HepG2 (cell line): Measurements from ENCODE around the gene CD37. TPM values are rescaled to one million over a fixed set of nuclear protein-coding genes. Genes with fewer than 3 reads are reported as not detected.

Source experiments
- ATAC-seq: fragments of 200-7000 bp; cut with Tn5 transposase; 3 replicates; pipeline ENCODE4 v1.9.1; 2020; ENCODE audit warnings: mild to moderate bottlenecking, moderate library complexity
- BruUV-seq: library from RNA; stranded (reverse); fragments of 400-500 nt; replicated peaks from 2 replicates; lab custom pipeline; 2021; lab: Mats Ljungman, UMichigan
- CTCF ChIA-PET: fragments of 300-600 bp; formaldehyde crosslinking; extraction: SDS; loops from one replicate; lab custom pipeline; 2021; ENCODE audit warnings: low total read pairs, inconsistent platforms, low intra/inter-chr PET ratio; lab: Yijun Ruan, JAX
- POLR2A ChIA-PET: fragments of 350-600 bp; sonication (Branson Sonifier 250); formaldehyde crosslinking; loops from one replicate; lab custom pipeline; 2020; ENCODE audit warnings: antibody characterized with exemption, inconsistent platforms; lab: Yijun Ruan, JAX
- DNase-seq: peaks from one replicate; pipeline ENCODE4 v3.0.0-alpha.2; 2015; ENCODE audit warnings: low spot score
- FAIRE-seq: peaks from 3 replicates; lab custom pipeline; 2011; peaks lifted over from hg19 to GRCh38; lab: Jason Lieb, UNC
- H2AFZ ChIP-seq: one replicate; pipeline ENCODE4 v1.6.1; 2011; ENCODE audit warnings: low read length, inconsistent platforms
- H3K27ac ChIP-seq: fragments of 300-600 bp; 3 replicates; pipeline ENCODE4 v1.8.0; 2011; ENCODE audit warnings: mixed run types, mild to moderate bottlenecking, mixed read lengths, low read length, inconsistent platforms; ENCODE audit not compliant: insufficient read depth; ENCODE audit errors: extremely low read length
- H3K27me3 ChIP-seq, 2 experiments: fragments of 200-600 bp in 1 of 2; 2 replicates in 1 of 2; 3 replicates in 1 of 2; pipeline versions ENCODE4 v1.6.0 to v1.8.0; 2011; ENCODE audit warnings: low read length in 2 of 2, mild to moderate bottlenecking in 2 of 2, moderate library complexity in 2 of 2, inconsistent platforms in 1 of 2; ENCODE audit not compliant: insufficient read depth in 2 of 2, control insufficient read depth in 1 of 2
- H3K36me3 ChIP-seq, 2 experiments: fragments of 200-600 bp in 1 of 2; replicated peaks in 1 of 2; 2 replicates in 1 of 2; 3 replicates in 1 of 2; pipeline versions ENCODE4 v1.5.1 to v1.8.0; 2011; ENCODE audit warnings: low read length in 2 of 2, inconsistent platforms in 1 of 2; ENCODE audit not compliant: insufficient read depth in 2 of 2, control insufficient read depth in 1 of 2
- H3K4me1 ChIP-seq: 2 replicates; pipeline ENCODE4 v1.5.1; 2012; ENCODE audit warnings: low read length, inconsistent platforms; ENCODE audit not compliant: insufficient read depth
- H3K4me2 ChIP-seq: 2 replicates; pipeline ENCODE4 v1.6.0; 2011; ENCODE audit warnings: low read depth, low read length, inconsistent platforms
- H3K4me3 ChIP-seq, 3 experiments: fragments of 200-600 bp in 1 of 3; sonication (generic), shearing (Covaris generic) in 1 of 3; replicated peaks in 1 of 3; 2 replicates each; pipeline ENCODE4 v1.5.1; 2011 to 2016; ENCODE audit warnings: low read length in 3 of 3, inconsistent platforms in 2 of 3, low read depth in 2 of 3, mild to moderate bottlenecking in 2 of 3, control low read depth in 1 of 3, mixed read lengths in 1 of 3; ENCODE audit not compliant: insufficient read depth in 1 of 3
- H3K79me2 ChIP-seq: one replicate; pipeline ENCODE4 v1.6.1; 2011; ENCODE audit warnings: low read length, inconsistent platforms; ENCODE audit not compliant: insufficient read depth
- H3K9ac ChIP-seq: 2 replicates; pipeline ENCODE4 v1.6.0; 2011; ENCODE audit warnings: mild to moderate bottlenecking, low read depth, low read length, inconsistent platforms; ENCODE audit not compliant: insufficient read depth
- H3K9me3 ChIP-seq: 2 replicates; pipeline ENCODE4 v1.5.1; 2012; ENCODE audit warnings: mild to moderate bottlenecking, low read length
- H4K20me1 ChIP-seq: 2 replicates; pipeline ENCODE4 v1.6.0; 2011; ENCODE audit warnings: inconsistent platforms, mild to moderate bottlenecking, low read length, moderate library complexity; ENCODE audit not compliant: insufficient read depth
- CTCF ChIP-seq: sonication (generic); formaldehyde crosslinking; IDR thresholded peaks from 2 replicates; pipeline ENCODE4 v1.5.0; 2020; ENCODE audit warnings: mild to moderate bottlenecking, missing genetic modification reagents, moderate library complexity
- FOXP4 ChIP-seq: sonication (generic); formaldehyde crosslinking; IDR thresholded peaks from 2 replicates; pipeline ENCODE4 v1.4.0; 2020; ENCODE audit warnings: missing genetic modification reagents
- HCFC1 ChIP-seq: fragments of 150-350 bp; IDR thresholded peaks from 2 replicates; pipeline ENCODE4 v1.6.1; 2014; ENCODE audit warnings: low read depth, low read length
- KAT7 ChIP-seq: IDR thresholded peaks from 2 replicates; pipeline ENCODE4 v1.6.1; 2018; ENCODE audit warnings: borderline replicate concordance, missing compliant biosample characterization
- KDM1A ChIP-seq: IDR thresholded peaks from 2 replicates; pipeline ENCODE4 v1.6.1; 2016; ENCODE audit warnings: missing compliant biosample characterization
- MIER2 ChIP-seq: IDR thresholded peaks from 2 replicates; pipeline ENCODE4 v1.6.1; 2016; ENCODE audit warnings: missing biosample characterization, missing genetic modification reagents
- NFYB ChIP-seq: sonication (generic); formaldehyde crosslinking; IDR thresholded peaks from 2 replicates; pipeline ENCODE4 v1.4.0; 2020; ENCODE audit warnings: missing genetic modification reagents
- NFYC ChIP-seq: IDR thresholded peaks from 2 replicates; pipeline ENCODE4 v1.6.1; 2016; ENCODE audit warnings: missing genetic modification reagents, missing compliant biosample characterization
- PPARG ChIP-seq: conservative IDR thresholded peaks from 2 replicates; pipeline ENCODE4 v1.6.1; 2016; ENCODE audit warnings: missing biosample characterization, missing genetic modification reagents
- RORA ChIP-seq: sonication (generic); formaldehyde crosslinking; IDR thresholded peaks from 2 replicates; pipeline ENCODE4 v1.5.0; 2020; ENCODE audit warnings: mild to moderate bottlenecking, missing genetic modification reagents, moderate library complexity
- THAP11 ChIP-seq: IDR thresholded peaks from 2 replicates; pipeline ENCODE4 v1.6.1; 2016; ENCODE audit warnings: missing biosample characterization, missing genetic modification reagents
- USF2 ChIP-seq, 2 experiments: sonication (generic) in 1 of 2; formaldehyde crosslinking in 1 of 2; IDR thresholded peaks; 2 replicates each; pipeline versions ENCODE4 v1.5.1 to v1.6.1; 2011 to 2020; ENCODE audit warnings: borderline replicate concordance in 1 of 2, low read depth in 1 of 2, low read length in 1 of 2, mild to moderate bottlenecking in 1 of 2, missing genetic modification reagents in 1 of 2, moderate library complexity in 1 of 2
- YY1 ChIP-seq: IDR thresholded peaks from 2 replicates; pipeline ENCODE4 v1.6.1; 2011; ENCODE audit warnings: low read length, low read depth, moderate library complexity, mild to moderate bottlenecking; ENCODE audit not compliant: insufficient read depth, insufficient replicate concordance
- ZFP36 ChIP-seq: fragments of 150-350 bp; IDR thresholded peaks from 2 replicates; pipeline ENCODE4 v1.6.1; 2018; ENCODE audit warnings: borderline replicate concordance, low read length, low read depth; ENCODE audit not compliant: partially characterized antibody
- ZNF143 ChIP-seq: sonication (generic); formaldehyde crosslinking; IDR thresholded peaks from 2 replicates; pipeline ENCODE4 v1.4.0; 2020; ENCODE audit warnings: missing genetic modification reagents
- ZNF816 ChIP-seq: sonication (generic); formaldehyde crosslinking; IDR thresholded peaks from 2 replicates; pipeline ENCODE4 v1.8.0; 2022; ENCODE audit warnings: missing genetic modification reagents, mild to moderate bottlenecking, borderline replicate concordance
- ZNF878 ChIP-seq: sonication (generic); formaldehyde crosslinking; IDR thresholded peaks from 2 replicates; pipeline ENCODE4 v1.8.1; 2023; ENCODE audit warnings: mild to moderate bottlenecking, missing genetic modification reagents, moderate library complexity
- ZSCAN5A ChIP-seq: sonication (generic); formaldehyde crosslinking; IDR thresholded peaks from 2 replicates; pipeline ENCODE4 v1.8.0; 2022; ENCODE audit warnings: mild to moderate bottlenecking, missing genetic modification reagents, borderline replicate concordance
- WGBS: methylation state at CpG from one replicate; pipeline ENCODE4 v1.1.6; 2017; ENCODE audit warnings: low lambda C conversion rate; 5-methylcytosine and 5-hydroxymethylcytosine counted together
- in situ Hi-C: cut with HindIII; loops from 2 replicates; pipeline ENCODE4 v1.10.0; 2017; ENCODE audit warnings: low pct_unique_long_range_greater_than_20kb; ENCODE audit not compliant: extremely low pct_ligation_motif_present
- intact Hi-C: fragments of 100-400 bp; cut with micrococcal nuclease; formaldehyde crosslinking; loops from one replicate; pipeline ENCODE4 v1.10.0; 2022; ENCODE audit not compliant: unreplicated experiment
- polyA plus RNA-seq, 8 experiments: library from polyadenylated mRNA; depleted of rRNA in 3 of 8; stranded (reverse) in 7 of 8; unstranded in 1 of 8; fragments of >200 nt; fragmentation: Illumina TruSeq in 4 of 8; extraction: Trizol in 4 of 8; gene quantifications; 2 replicates each; pipeline versions ENCODE4 v1.2.1 to v1.2.3, GENCODE V29; 2011 to 2016; ENCODE audit warnings: low read depth in 4 of 8, missing spikeins in 1 of 8, mixed read lengths in 1 of 8; ENCODE audit not compliant: insufficient read depth in 1 of 8
- total RNA-seq, 5 experiments: library from RNA; depleted of rRNA; stranded (reverse); fragments of >200 nt; fragmentation: Illumina TruSeq; extraction: Trizol; gene quantifications; 2 replicates each; pipeline ENCODE4 v1.2.3, GENCODE V29; 2016; ENCODE audit warnings: low read depth in 1 of 5

CD37 gene
- total and polyA plus RNA-seq, 2 of the 13 experiments (the other 11 are each of a cell fraction or from before 2014, with no cell fraction given), result not detected

- no peaks in the 10 kb centered on the region for H3K79me2 ChIP-seq
- CTCF ChIA-PET, result no interaction called here
- 94% methylated on average over 3 of the region's 3 CpGs for WGBS
- no peak overlapping the region for H3K9ac ChIP-seq
- POLR2A ChIA-PET, result interaction anchor here (1.7 kb wide), 1 partner anchor 14 kb away, joined by 6 read pairs; the partner anchor contains the start of gene TEAD2
- ATAC-seq (peak; percentile 79), FAIRE-seq (peak; percentile 82), DNase-seq (peak; percentile 44)
- H3K27ac ChIP-seq, result no peak overlapping the region
- in situ Hi-C loops, result no loop called here
- H3K4me1 ChIP-seq, result no peaks in the 10 kb centered on the region
- no peak overlapping the region for H3K4me3 ChIP-seq
- H3K4me2 ChIP-seq, result no peak overlapping the region
- no peak overlapping the region for H2AFZ ChIP-seq
- H4K20me1 ChIP-seq, result no peaks in the 10 kb centered on the region
- BruUV-seq, result no TSS peak
- no peaks in the 10 kb centered on the region for H3K27me3 ChIP-seq
- peaks cover 6 to 7% of the 10 kb centered on the region in 2 experiments; a peak in 2 of 5 replicates for H3K36me3 ChIP-seq
- intact Hi-C loops, result no loop called here
- H3K9me3 ChIP-seq, result no peaks in the 10 kb centered on the region
- TF ChIP-seq ZNF816 (no peak), USF2 (IDR thresholded peaks at IDR 0.05; ENCODE audit: low read depth, low read length) (0 out of 2 replicates have a peak, but pooled peaks have one; percentile 41), USF2 (CRISPR knock-in tag; IDR thresholded peaks at IDR 0.05; ENCODE audit: borderline replicate concordance) (peak; percentile 72; the same call in 1 of the 2 replicates), THAP11 (CRISPR knock-in tag) (peak; percentile 96), YY1 (peak; percentile 29), CTCF (CRISPR knock-in tag) (peak; percentile 18; the same call in 1 of the 2 replicates), ZFP36 (no peak), ZNF143 (CRISPR knock-in tag) (peak; percentile 88), HCFC1 (peak; percentile 43; the same call in 1 of the 2 replicates), PPARG (CRISPR knock-in tag) (no peak), NFYC (CRISPR knock-in tag) (peak; percentile 76), KAT7 (CRISPR knock-in tag) (no peak), MIER2 (CRISPR knock-in tag) (no peak), ZNF878 (CRISPR knock-in tag) (no peak), FOXP4 (CRISPR knock-in tag) (no peak), NFYB (CRISPR knock-in tag) (peak; percentile 72), KDM1A (CRISPR knock-in tag) (no peak), ZSCAN5A (CRISPR knock-in tag) (no peak), RORA (CRISPR knock-in tag) (no peak)
These were observed 12.6 kb downstream of the CD37 start for GRCh38 chr19:49347835-49348234.
